ENCODE data around the gene CSRP2.

Gene CSRP2

DNA sequence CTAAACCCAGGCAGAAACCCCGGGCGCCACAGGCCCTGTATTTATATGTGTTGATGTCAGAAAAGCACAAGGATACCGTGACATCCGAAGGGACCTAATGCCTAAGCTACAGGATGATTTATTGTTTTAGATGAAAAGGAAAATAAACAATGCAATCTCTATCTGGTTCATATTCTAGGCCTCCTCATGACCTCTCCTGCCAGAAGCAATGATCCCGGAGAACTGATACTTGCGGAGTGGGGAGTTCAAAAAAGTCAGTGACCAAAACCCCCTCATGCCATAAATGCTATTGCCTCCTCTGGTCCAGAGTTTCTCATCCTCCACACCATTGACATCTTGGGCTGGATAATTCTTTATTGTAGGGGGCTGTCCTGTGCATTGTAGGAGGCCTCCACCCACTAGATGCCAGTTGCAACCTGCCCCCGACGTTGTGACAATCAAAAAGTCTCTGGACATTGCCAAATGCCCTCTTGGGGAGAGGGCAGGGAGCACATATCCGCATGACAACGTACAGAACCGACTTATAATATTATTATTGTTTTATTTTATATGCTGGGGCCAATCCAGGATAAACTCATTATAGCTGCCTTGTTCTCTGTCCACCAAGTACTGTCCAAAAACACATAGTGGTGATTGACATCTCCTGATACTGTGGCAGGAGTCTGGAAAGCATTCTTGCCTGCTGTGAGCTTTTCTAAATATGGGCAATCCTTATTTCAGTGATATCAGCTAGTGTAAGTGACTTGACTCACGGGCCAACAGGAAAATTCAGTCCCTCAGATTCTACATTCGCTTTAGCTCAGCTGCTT is 1.1 kb upstream of the CSRP2 start:
- no peak overlapping the region for H3K27ac Mint-ChIP-seq
- H3K36me3 Mint-ChIP-seq (ENCODE audit: low read depth): no peaks in the 10 kb centered on the region
- no peaks in the 10 kb centered on the region for H3K9me3 Mint-ChIP-seq
- H3K4me1 Mint-ChIP-seq (ENCODE audit: low read depth): peaks cover 11% of the 10 kb centered on the region
- peak overlapping the region; percentile 78 for H3K4me3 Mint-ChIP-seq
- peaks cover 57% of the 10 kb centered on the region for H3K27me3 Mint-ChIP-seq

DNA sequence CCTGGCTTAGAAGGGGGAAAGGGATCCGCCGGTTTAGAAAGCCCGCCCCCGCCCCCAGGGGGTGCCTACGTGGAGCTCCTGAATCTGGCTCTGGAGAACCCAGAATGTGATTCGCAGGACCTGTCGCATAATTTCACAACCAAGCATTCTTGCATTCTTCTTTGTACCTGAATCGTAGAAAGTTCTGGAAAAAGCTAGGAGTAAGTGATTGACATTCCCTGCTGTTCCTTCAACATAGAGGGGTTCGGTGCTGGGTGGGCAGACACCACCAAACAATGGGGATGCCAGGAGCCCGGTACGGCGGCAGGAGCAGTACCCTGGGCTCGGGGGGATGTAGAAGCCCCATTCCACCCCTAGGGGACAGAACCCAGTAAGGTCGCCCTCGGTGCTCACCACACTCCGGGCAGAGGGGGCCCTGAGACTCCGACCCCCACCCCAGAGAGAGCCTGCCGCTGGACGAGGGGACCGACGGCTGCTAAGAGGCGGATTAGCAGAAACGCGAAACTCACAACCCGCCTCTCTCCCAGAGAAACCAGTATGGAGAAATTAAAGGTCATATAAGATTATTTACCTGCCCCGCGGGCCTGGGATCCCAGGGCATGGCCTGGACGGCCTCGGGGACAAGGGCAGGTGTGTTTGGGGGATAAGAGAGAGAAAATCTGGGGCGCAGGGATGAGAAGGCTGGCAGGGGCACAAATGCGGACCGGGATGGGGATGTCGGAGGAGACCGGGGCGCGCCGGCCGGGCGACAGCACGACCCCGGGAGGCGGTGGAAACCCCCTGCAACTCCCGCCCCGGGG is 520 bp downstream of the CSRP2 start:
- no peak overlapping the region for H3K27ac Mint-ChIP-seq
- no peaks in the 10 kb centered on the region for H3K36me3 Mint-ChIP-seq (ENCODE audit: low read depth)
- no peaks in the 10 kb centered on the region for H3K9me3 Mint-ChIP-seq
- peaks cover 11% of the 10 kb centered on the region for H3K4me1 Mint-ChIP-seq (ENCODE audit: low read depth)
- H3K4me3 Mint-ChIP-seq: peak overlapping the region; percentile 84
- peaks cover 68% of the 10 kb centered on the region for H3K27me3 Mint-ChIP-seq

DNA sequence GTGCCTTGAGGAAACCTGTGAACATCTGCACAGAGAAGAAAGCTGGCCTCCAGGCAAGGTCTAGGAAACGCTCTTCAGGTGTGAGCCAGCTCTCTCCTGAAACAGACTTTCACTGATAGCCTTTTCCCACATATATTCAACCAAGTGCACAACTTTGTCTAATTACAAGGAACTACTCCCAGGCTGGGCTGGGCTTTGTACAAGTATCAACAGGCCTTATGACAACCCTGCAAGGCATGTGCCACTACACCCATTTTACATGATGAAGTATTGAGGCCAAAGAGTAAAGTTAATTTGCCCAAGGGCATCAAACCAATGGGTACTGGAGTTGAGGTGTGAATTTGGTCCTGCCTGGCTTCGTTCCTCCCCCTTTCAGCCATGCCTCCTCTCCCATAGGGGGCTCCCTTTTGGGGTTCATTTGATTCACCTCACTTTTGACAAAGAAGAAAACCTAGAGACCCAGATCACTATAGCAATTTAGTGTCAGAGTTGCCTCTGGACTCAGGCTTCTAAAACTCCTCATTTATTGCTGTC is 2.1 kb downstream of the CSRP2 start:
- Mint-ChIP-seq H3K36me3 (ENCODE audit: low read depth) (no peaks in the 10 kb centered on the region), H3K4me3 (no peak overlapping the region), H3K9me3 (no peaks in the 10 kb centered on the region), H3K27ac (no peak overlapping the region), H3K27me3 (peaks cover 73% of the 10 kb centered on the region), H3K4me1 (ENCODE audit: low read depth) (peaks cover 11% of the 10 kb centered on the region)

DNA sequence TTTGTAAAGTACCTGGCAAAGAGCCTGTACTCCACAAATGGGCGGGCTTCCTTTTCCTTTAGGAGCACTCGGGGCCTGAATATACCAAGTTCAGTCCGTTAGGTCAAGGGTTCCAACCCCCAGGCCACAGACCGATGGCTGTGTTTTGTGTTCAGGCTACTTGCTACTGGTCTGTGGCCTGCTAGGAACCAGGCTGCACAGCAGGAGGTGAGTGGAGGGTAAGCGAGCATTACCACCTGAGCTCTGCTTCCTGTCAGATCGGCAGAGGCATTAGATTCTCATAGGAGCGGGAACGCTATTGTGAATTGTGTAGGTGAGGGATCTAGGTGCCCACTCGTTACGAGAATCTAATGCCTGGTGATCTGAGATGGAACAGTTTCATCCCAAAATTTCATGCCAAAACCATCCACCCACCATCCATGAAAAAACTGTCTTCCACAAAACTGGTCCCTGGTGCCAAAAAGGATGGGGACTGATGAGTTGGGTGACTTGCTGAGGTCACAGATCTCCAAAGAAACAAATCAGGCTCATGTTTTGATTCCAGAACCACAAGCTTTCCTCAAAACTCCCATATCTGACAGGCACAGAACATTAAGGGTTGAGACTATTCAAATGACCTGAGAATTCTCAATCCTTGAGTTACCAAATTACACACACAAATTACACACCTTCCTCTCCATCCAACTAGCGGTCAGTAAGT is 4.2 kb downstream of the CSRP2 start:
- peaks cover 11% of the 10 kb centered on the region for H3K4me1 Mint-ChIP-seq (ENCODE audit: low read depth)
- no peak overlapping the region for H3K4me3 Mint-ChIP-seq
- no peaks in the 10 kb centered on the region for H3K9me3 Mint-ChIP-seq
- H3K27me3 Mint-ChIP-seq: peaks cover 58% of the 10 kb centered on the region
- no peaks in the 10 kb centered on the region for H3K36me3 Mint-ChIP-seq (ENCODE audit: low read depth)
- no peak overlapping the region for H3K27ac Mint-ChIP-seq

DNA sequence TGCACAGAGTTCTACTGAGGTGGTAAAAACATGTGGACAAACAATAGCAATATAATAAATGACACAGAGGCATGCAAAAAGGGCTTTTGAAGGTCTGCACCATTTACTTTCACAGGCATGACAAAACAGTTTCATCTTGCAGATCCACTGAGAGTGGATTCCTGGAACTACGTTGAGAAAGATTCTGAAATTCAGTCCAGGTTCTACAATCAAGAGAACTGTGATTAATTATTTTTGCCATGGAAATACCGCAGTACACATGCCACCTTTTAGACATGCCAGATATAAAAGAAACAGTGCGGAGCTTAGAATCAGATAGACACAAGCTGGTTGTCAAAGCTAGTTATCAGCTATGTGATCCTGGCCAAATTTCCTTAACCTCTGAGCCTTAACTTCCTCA is 4.8 kb downstream of the CSRP2 start:
- Mint-ChIP-seq H3K4me1 (ENCODE audit: low read depth) (peaks cover 8% of the 10 kb centered on the region), H3K9me3 (no peaks in the 10 kb centered on the region), H3K27me3 (peaks cover 56% of the 10 kb centered on the region), H3K36me3 (ENCODE audit: low read depth) (no peaks in the 10 kb centered on the region), H3K27ac (no peak overlapping the region), H3K4me3 (no peak overlapping the region)

DNA sequence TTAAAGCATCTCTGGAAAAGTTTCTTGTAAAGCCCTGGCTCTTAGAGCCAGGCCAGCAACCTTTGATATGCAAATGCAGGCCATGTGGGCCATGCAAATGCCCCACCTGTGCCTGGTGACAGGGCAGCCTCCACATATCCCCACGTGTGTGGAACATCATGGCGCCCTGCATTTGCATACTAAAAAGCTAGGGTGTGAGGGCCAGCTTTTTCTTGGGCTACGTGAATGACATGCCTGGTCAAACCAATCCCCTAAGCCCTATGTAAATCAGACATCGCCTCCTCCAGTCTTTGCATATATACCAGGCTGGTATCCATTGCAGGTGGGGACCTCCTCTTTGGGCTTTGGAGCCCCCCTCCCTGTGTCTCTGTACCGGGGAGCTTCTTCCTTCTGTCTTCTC is 6.4 kb downstream of the CSRP2 start:
- no peak overlapping the region for H3K4me3 Mint-ChIP-seq
- no peak overlapping the region for H3K27ac Mint-ChIP-seq
- peaks cover 2% of the 10 kb centered on the region for H3K4me1 Mint-ChIP-seq (ENCODE audit: low read depth)
- no peaks in the 10 kb centered on the region for H3K9me3 Mint-ChIP-seq
- H3K27me3 Mint-ChIP-seq: peaks cover 49% of the 10 kb centered on the region
- no peaks in the 10 kb centered on the region for H3K36me3 Mint-ChIP-seq (ENCODE audit: low read depth)

DNA sequence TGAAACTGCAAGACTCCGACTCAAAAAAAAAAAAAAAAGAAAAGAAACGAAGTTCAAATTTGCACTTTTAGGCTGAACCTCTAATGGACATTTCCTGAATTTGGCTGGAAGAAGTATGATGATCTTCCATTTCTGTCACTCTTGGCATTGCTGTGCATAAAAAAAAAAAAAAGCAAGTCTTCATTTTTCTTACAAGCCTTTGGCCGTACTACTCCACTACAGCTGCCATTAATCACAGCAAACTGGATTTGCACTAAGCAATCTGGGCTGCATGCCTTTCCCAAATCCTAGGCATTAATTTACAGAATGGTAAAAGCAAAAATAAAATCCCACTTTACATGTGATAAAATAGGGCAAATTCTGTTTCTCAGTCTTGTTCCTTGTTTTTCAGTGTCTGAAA is 7.1 kb downstream of the CSRP2 start:
- peaks cover 43% of the 10 kb centered on the region for H3K27me3 Mint-ChIP-seq
- H3K9me3 Mint-ChIP-seq: no peaks in the 10 kb centered on the region
- H3K4me3 Mint-ChIP-seq: no peak overlapping the region
- H3K4me1 Mint-ChIP-seq (ENCODE audit: low read depth): no peaks in the 10 kb centered on the region
- no peak overlapping the region for H3K27ac Mint-ChIP-seq
- H3K36me3 Mint-ChIP-seq (ENCODE audit: low read depth): no peaks in the 10 kb centered on the region

DNA sequence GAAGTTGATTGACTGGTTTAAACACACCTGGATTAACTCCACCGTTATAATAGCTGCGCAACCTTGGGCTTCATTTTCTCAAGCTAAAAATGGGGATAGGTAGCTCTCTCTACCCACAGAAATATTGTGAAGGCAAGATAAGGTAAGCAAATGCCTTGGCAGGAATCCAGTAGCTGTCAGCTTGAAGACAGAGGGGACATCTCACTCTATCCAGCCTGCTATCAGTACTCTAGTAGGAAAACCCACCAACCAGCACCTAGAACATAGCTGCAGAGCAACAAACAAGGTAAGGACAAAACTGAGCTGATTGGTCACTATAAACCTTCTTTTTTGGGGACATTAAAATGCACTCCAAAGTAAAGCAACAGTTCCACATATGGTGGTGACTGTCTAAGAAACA is 7.7 kb downstream of the CSRP2 start:
- H3K36me3 Mint-ChIP-seq (ENCODE audit: low read depth): no peaks in the 10 kb centered on the region
- H3K4me1 Mint-ChIP-seq (ENCODE audit: low read depth): no peaks in the 10 kb centered on the region
- peaks cover 39% of the 10 kb centered on the region for H3K27me3 Mint-ChIP-seq
- H3K9me3 Mint-ChIP-seq: no peaks in the 10 kb centered on the region
- H3K4me3 Mint-ChIP-seq: no peak overlapping the region
- no peak overlapping the region for H3K27ac Mint-ChIP-seq

DNA sequence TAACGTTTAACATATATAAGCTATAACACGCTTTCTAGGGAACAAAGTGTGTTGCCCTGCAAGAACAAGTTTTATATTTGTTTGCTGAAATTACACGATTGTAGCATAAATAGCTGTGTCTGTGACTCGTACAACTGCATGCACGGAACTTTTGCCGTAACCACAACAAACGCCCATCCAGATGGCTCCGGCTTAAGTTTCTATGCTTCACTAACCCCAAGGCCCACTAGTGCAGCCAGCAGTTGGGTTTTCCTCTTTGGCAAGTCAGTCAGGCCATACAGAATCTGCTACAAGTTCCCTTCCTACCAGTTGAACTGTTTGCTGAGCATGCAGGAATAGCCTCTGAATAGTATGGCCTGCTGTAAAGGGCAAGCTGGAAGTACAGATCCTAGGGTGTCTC is 12.1 kb downstream of the CSRP2 start:
- H3K27ac Mint-ChIP-seq: no peak overlapping the region
- H3K9me3 Mint-ChIP-seq: no peaks in the 10 kb centered on the region
- no peaks in the 10 kb centered on the region for H3K4me1 Mint-ChIP-seq (ENCODE audit: low read depth)
- no peaks in the 10 kb centered on the region for H3K36me3 Mint-ChIP-seq (ENCODE audit: low read depth)
- H3K4me3 Mint-ChIP-seq: no peak overlapping the region
- peaks cover 10% of the 10 kb centered on the region for H3K27me3 Mint-ChIP-seq

DNA sequence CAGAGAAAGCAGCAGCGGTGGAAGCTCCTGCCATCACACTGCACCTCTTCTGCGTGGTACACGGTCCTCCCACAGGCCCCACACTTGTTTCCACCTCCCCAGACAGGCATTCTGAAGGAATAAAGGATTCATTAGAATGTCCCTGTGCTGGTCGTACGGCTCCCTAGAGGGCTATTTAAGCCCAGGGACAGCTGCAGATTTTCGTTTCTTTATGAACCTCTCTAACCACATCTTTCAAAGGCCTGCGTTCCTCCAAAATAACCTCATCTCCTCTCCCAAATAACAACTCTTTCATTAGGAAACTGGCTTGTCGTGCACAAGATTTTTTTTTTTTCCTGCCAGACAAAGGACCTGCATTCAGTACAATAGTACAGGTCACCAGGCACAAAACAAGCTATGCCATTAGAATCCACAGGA is 12.7 kb downstream of the CSRP2 start:
- Mint-ChIP-seq H3K27me3 (peaks cover 9% of the 10 kb centered on the region), H3K36me3 (ENCODE audit: low read depth) (no peaks in the 10 kb centered on the region), H3K4me3 (no peak overlapping the region), H3K9me3 (no peaks in the 10 kb centered on the region), H3K4me1 (ENCODE audit: low read depth) (no peaks in the 10 kb centered on the region), H3K27ac (no peak overlapping the region)

DNA sequence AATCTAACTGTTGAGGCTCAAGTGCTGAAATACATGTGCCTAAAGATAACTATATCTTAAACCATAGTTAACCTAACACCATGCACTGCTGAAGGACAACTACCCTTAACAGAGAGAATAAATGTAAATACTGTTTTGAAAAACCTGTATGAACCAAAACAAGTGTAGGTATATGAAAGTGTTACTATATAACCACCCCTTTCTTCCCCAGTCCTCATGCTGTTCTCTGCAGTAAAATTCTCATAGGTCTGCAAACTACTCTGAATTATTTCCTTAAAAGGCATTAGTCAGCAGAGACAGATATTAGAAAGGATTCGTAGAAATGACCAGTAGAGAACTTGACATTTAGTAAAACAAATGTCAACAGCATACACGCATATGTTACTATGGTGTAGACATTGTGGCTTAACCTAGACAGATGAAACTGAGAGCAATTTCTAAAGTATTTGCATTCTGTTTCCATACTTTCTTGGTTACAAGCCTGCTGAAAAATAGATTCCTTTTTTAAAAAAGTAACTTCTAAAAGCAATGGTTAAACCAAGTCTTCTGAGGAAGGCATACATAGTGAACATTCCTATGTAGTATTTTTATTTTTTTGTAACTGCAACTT is 13.9 kb downstream of the CSRP2 start:
- Mint-ChIP-seq H3K27me3 (peaks cover 6% of the 10 kb centered on the region), H3K27ac (no peak overlapping the region), H3K4me3 (no peak overlapping the region), H3K9me3 (no peaks in the 10 kb centered on the region), H3K4me1 (ENCODE audit: low read depth) (no peaks in the 10 kb centered on the region), H3K36me3 (ENCODE audit: low read depth) (no peaks in the 10 kb centered on the region)

DNA sequence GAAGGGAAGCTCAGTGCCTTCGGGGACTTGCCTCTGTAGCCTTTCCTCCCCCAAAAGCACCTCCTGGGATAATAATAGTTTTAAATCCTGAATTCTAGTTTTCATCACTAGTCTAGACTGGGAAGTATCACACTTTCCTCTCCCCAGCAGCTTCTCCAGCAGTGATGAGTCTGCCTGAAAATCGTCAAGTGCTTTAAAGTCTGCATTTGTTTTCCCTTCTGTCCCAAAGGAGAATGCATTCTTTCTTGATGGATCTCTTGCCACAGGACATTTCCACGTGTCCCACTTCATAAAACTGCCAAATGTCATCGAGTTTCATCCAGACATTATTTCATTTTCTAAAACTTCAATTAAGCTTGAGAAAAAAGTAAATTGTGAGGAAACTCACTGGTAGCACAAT is 15.0 kb downstream of the CSRP2 start:
- Mint-ChIP-seq H3K9me3 (no peaks in the 10 kb centered on the region), H3K36me3 (ENCODE audit: low read depth) (no peaks in the 10 kb centered on the region), H3K27me3 (peaks cover 3% of the 10 kb centered on the region), H3K4me1 (ENCODE audit: low read depth) (no peaks in the 10 kb centered on the region), H3K27ac (no peak overlapping the region), H3K4me3 (no peak overlapping the region)

DNA sequence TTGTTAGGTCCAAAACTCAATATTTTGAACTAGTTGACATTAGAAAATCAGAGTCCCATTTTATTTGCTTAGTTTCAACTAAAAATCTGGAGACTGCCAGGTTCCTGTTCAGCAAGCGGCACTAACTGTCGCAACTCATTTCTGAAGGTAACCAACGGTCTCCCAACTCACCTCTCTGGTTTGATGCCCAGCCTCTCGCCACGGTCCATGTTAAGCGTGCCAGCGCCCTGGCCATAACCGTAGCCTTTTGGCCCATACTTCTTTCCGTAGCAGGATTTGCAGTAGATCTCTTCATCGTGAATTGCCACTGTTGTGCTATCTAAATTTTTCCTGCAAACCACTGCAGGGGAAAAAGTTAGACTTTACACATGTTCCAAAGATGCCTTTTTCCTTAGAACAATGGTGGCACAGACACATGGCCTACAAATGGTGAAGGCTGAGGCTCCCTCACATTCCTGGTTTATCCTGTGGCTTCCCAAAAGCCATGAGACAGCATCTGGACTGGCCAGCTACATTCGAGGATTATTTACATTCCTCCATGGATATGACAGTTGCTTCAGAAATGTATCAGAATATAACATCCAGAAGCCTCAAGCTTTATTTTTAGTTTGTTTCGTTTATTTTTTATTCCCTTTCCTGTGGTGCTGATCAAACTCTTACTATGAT is 15.7 kb downstream of the CSRP2 start:
- no peaks in the 10 kb centered on the region for H3K9me3 Mint-ChIP-seq
- no peaks in the 10 kb centered on the region for H3K4me1 Mint-ChIP-seq (ENCODE audit: low read depth)
- no peak overlapping the region for H3K27ac Mint-ChIP-seq
- no peak overlapping the region for H3K4me3 Mint-ChIP-seq
- H3K27me3 Mint-ChIP-seq: peaks cover 3% of the 10 kb centered on the region
- no peaks in the 10 kb centered on the region for H3K36me3 Mint-ChIP-seq (ENCODE audit: low read depth)

DNA sequence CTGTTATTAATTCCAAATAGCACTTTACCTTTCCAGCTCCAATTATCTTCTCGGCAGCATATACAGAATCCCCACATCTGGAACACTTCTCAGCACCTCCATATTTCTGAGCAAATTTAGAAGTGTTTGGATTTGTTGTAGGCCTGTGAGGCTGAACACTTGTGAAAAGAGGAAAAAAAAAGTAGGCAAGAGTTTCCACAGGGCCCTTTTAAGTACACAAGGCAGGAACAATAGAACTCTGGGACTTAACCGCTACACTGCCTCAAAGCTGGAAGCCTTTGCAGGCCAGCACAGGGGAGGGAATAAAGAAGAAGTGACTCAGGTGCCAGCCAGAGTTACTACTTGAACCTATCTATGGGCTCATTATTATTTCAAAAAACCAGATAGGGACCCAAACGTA is 18.6 kb downstream of the CSRP2 start:
- H3K4me3 Mint-ChIP-seq: no peak overlapping the region
- H3K27ac Mint-ChIP-seq: no peak overlapping the region

More for the DNA sequence above, 18.6 kb downstream of the CSRP2 start:
- H3K4me1 Mint-ChIP-seq (ENCODE audit: low read depth): no peaks in the 10 kb centered on the region
- no peaks in the 10 kb centered on the region for H3K9me3 Mint-ChIP-seq
- no peaks in the 10 kb centered on the region for H3K27me3 Mint-ChIP-seq
- peaks cover 14% of the 10 kb centered on the region for H3K36me3 Mint-ChIP-seq (ENCODE audit: low read depth)

Measured in stimulated activated naive CD8-positive, alpha-beta T cell treated with anti-CD3 and anti-CD28 coated beads, Interleukin-15, Interleukin-2, amounts not matched to agents 100 ng/mL and 50 ng/mL, for 24 hours (primary cell).